ENCODE measurements around the gene PSMD11. TPM values are rescaled to one million over a fixed set of nuclear protein-coding genes. Genes with fewer than 3 reads are reported as not detected.

The PSMD11 gene
- total RNA-seq, 4 donors from 2014 or later, result 43.3 to 81.0 (median 57.3) TPM

DNA sequence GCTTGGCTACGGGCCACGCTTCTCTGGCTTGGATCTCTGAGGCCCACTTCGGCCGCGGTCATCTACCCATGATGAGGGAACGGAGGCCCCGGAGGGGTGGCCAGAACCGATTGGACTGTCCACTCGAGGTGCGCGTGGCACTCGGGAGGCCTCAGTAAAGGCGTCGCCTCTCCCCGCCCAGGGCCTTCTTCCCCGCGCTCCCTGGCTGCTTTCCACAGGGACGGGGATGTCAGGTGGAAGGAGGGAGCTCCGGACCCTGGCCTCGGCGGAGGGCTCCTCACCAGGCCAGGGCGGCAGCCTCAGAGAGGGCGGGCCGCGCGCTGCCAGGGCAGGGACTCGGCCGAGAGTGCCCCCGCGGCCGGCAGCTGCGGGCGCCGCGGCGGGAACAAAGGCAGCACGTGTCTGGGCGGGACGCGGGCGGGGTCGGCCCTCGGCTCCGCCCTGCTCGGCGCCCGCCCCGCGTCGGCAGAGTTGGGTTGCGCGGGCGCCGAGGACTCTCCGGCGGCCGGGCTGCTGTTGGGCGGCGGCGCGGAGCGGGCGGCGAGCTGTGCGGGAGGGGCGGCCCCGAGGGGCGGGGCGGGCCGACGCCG is 41.9 kb downstream of the PSMD11 start:
- TF ChIP-seq CTCF (IDR thresholded peaks at IDR 0.05; ENCODE audit: low read depth), result no peak

DNA sequence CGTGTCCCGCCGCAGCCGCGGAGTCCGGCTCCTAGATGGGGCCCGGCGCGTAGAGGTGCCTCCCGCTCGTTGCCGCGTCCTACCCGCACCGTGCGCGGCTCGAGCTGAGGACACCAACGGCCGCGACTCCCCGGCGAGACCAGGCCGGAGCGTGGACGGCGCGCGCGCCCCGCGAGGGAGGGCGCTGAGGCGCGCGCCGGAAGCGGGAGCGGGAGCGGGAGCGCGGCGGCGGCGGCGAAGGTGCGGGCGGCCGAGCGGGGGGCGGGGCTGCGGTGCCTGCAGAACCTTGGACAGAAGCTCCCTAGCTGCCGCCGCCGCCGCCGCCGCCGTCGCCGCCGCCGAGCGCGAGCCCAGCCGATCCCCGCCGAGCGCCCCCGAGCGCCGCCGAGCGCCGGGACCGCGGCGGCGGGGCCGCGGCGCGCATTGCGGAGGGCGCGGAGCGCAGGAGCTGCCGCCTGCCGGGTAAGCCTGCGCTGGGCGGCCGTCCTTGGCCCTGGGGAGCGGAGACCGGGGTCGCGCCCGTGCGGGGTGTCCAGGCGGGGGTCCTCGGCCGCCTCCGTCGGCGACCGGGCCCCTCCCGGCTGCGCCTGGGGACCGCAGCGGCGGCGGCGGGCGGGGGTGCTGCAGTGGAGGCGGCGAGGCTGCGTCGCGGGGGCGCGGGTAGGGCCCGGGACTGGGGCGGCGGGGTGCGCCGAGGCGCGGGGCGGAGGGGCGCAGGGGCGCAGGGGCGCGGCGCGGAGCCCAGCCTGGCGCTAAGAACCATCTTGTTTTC is 42.6 kb downstream of the PSMD11 start, which contains the start of gene CDK5R1:
CDK5R1 (plus strand) TSS at position 293 of the 772 bp plus-strand sequence. CDS start 628 bp downstream, outside the sequence.
- no peak for TF ChIP-seq CTCF (IDR thresholded peaks at IDR 0.05; ENCODE audit: low read depth)

DNA sequence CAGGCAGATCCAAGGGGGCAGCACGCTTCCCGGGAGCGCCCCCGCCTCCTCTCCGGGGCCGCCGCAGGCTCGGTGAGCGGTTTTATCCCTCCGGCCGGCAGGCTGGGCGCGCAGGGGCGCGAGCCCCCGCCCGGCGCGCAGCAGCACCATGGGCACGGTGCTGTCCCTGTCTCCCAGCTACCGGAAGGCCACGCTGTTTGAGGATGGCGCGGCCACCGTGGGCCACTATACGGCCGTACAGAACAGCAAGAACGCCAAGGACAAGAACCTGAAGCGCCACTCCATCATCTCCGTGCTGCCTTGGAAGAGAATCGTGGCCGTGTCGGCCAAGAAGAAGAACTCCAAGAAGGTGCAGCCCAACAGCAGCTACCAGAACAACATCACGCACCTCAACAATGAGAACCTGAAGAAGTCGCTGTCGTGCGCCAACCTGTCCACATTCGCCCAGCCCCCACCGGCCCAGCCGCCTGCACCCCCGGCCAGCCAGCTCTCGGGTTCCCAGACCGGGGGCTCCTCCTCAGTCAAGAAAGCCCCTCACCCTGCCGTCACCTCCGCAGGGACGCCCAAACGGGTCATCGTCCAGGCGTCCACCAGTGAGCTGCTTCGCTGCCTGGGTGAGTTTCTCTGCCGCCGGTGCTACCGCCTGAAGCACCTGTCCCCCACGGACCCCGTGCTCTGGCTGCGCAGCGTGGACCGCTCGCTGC is 43.3 kb downstream of the PSMD11 start:
- TF ChIP-seq CTCF (IDR thresholded peaks at IDR 0.05; ENCODE audit: low read depth), result no peak

- no peak for TF ChIP-seq CTCF (IDR thresholded peaks at IDR 0.05; ENCODE audit: low read depth)
These were observed 43.9 kb downstream of the PSMD11 start for GRCh38 chr17:32488177-32488542.

GRCh38 chr17:32488604-32489180 is 44.4 kb downstream of the PSMD11 start:
- TF ChIP-seq CTCF (IDR thresholded peaks at IDR 0.05; ENCODE audit: low read depth), result no peak

GRCh38 chr17:32489320-32490100 is 45.2 kb downstream of the PSMD11 start:
- TF ChIP-seq CTCF (IDR thresholded peaks at IDR 0.05; ENCODE audit: low read depth), result no peak
